ENCODE results near the gene SNX22. TPM values are rescaled to one million over a fixed set of nuclear protein-coding genes. Genes with fewer than 3 reads are reported as not detected.

SNX22 gene
- total RNA-seq, 1 donor from 2014 or later = 46.2 TPM

DNA sequence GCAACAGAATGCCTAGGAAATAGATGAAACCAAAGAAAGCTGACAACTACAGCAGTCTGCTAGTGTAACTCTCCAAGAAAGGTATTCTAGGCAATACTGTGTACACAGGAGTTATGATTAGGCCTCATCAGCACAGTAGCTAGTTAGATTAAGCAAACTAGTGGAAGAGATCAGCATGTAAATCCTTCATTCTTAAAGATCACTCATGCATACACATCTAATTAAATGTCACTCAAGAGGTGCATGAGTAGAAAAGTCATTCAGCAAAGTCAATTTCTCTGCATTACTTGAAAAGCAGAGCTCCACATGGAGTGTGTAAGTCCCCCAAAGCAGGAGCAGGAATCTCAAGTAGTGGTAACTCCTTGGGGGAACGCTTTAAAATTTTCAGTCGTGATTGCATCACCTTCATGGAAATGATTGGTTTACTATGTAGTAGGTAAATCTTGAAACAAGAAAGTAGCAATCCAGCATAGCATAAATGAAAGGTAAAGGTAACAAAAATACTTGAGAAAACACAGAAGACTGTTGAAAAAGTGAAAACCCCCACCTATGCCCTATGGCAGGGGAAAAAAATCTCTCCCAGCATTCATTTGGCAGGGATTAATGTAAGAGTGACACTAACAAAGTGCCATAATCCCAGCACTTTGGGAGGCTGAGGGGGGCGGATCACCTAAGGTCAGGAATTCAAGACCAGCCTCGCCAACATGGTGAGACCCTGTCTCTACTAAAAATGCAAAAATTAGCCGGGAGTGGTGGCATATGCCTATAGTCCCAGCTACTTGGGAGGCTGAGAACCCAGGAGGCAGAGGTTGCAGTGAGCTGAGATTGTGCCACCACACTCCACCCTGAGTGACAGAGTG is 40.7 kb downstream of the SNX22 start:
- H3K4me1 Mint-ChIP-seq = no peaks in the 10 kb centered on the region
- no peak overlapping the region for H3K4me3 Mint-ChIP-seq
- ATAC-seq (ENCODE audit: low read depth) (no peak), DNase-seq (no peak)
- intact Hi-C loops (cut with micrococcal nuclease) = no loop called here
- H3K9me3 Mint-ChIP-seq = no peaks in the 10 kb centered on the region
- no peak overlapping the region for H3K27ac Mint-ChIP-seq
- ChIA-PET POLR2A (no interaction called here), CTCF (no interaction called here)
- no peaks in the 10 kb centered on the region for H3K27me3 Mint-ChIP-seq
- TF ChIP-seq, protein P1, sequence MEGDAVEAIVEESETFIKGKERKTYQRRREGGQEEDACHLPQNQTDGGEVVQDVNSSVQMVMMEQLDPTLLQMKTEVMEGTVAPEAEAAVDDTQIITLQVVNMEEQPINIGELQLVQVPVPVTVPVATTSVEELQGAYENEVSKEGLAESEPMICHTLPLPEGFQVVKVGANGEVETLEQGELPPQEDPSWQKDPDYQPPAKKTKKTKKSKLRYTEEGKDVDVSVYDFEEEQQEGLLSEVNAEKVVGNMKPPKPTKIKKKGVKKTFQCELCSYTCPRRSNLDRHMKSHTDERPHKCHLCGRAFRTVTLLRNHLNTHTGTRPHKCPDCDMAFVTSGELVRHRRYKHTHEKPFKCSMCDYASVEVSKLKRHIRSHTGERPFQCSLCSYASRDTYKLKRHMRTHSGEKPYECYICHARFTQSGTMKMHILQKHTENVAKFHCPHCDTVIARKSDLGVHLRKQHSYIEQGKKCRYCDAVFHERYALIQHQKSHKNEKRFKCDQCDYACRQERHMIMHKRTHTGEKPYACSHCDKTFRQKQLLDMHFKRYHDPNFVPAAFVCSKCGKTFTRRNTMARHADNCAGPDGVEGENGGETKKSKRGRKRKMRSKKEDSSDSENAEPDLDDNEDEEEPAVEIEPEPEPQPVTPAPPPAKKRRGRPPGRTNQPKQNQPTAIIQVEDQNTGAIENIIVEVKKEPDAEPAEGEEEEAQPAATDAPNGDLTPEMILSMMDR (IDR thresholded peaks at IDR 0.05) = no peak
- peaks cover 41% of the 10 kb centered on the region for H3K36me3 Mint-ChIP-seq (ENCODE audit: low read depth)

DNA sequence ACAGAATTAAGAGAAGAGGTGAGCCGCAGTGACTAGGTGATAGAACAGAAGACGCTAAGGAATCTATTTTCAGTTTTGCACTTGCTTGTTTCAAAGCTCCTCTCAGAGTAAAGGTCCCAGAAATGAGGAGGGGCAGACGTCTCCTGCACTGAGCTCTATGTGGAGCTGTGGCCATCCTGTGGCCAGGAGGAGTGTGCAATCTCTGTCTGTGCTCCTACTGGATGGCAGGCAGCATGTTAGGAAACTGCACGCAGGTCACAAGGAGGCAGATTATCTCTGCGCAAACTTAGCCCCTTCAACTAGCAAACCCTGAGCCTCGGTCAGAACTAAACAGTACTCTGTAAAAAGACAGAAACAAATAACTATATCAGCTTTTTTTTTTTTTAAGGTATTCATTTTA is 42.4 kb downstream of the SNX22 start:
- Mint-ChIP-seq H3K4me3 (no peak overlapping the region), H3K4me1 (no peaks in the 10 kb centered on the region), H3K9me3 (no peaks in the 10 kb centered on the region), H3K27me3 (no peaks in the 10 kb centered on the region), H3K36me3 (ENCODE audit: low read depth) (peaks cover 36% of the 10 kb centered on the region), H3K27ac (no peak overlapping the region)
- ATAC-seq (ENCODE audit: low read depth) (no peak), DNase-seq (no peak)
- CTCF ChIA-PET = no interaction called here
- intact Hi-C loops (cut with micrococcal nuclease) = no loop called here
- POLR2A ChIA-PET = no interaction called here
- TF ChIP-seq, protein P1 (IDR thresholded peaks at IDR 0.05) = no peak

DNA sequence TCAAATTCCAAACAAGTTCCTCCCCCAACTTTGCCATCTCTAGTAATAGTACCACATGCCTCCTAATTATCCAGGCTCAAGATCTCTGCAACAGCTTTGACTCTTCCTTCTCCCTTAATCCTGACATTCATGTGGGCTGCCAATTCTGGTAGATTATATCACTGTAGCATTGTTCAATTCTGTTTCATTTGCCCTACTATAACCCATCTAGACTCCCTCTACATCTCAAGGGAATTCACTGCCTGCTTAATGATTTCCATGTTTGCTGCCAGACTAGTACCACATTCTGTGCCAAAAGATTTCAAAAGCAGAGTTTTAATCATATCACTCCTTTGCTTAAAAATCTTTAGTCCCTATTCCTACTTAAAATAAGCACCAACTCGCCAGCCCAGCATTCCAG is 45.9 kb downstream of the SNX22 start:
- Mint-ChIP-seq H3K27ac (no peak overlapping the region), H3K4me3 (no peak overlapping the region), H3K36me3 (ENCODE audit: low read depth) (peaks cover 51% of the 10 kb centered on the region), H3K27me3 (no peaks in the 10 kb centered on the region), H3K9me3 (no peaks in the 10 kb centered on the region), H3K4me1 (no peaks in the 10 kb centered on the region)
- no peak for ATAC-seq (ENCODE audit: low read depth)
- intact Hi-C loops (cut with micrococcal nuclease) = no loop called here
- ChIA-PET POLR2A (no interaction called here), CTCF (no interaction called here)
- no peak for DNase-seq
- TF ChIP-seq, protein P1 (IDR thresholded peaks at IDR 0.05) = no peak

DNA sequence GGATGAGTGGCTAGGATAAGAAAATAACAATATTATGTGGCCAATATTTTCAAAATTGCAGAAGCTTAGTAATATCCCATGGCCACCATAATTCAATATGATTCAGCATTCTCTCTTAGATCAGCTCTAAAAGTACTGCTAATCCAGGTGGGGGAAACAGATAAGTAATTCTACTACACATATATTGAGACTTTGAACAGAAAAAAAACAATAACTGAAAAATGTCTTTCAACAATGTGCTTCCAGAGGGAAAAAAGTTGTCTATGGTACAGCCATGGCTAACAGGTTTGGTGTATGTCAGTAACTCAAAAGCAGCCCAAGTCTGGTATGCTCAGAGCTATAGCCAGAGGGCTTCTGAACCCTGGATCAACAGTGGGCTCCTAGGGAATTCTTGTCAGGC is 53.7 kb downstream of the SNX22 start:
- ATAC-seq (ENCODE audit: low read depth) (no peak), DNase-seq (no peak)
- ChIA-PET CTCF (interaction anchor here (1.4 kb wide), 1 partner anchor 182 kb away, joined by 3 read pairs; the partner anchor contains the start of gene TRIP4), POLR2A (no interaction called here)
- Mint-ChIP-seq H3K36me3 (ENCODE audit: low read depth) (peaks cover 51% of the 10 kb centered on the region), H3K9me3 (no peaks in the 10 kb centered on the region), H3K4me3 (no peak overlapping the region), H3K27me3 (no peaks in the 10 kb centered on the region), H3K27ac (no peak overlapping the region), H3K4me1 (no peaks in the 10 kb centered on the region)
- TF ChIP-seq, protein P1 (IDR thresholded peaks at IDR 0.05) = no peak
- intact Hi-C loops (cut with micrococcal nuclease) = loop anchor here (10.0 kb wide), 1 partner anchor 450 kb away; no protein-coding TSS in a partner anchor

Other genes starting within 250 kb of the SNX22 start
- 4.2 and 4.3 TPM in 2 replicates for gene DAPK2, start 105.2 kb upstream of the SNX22 start, total RNA-seq
- gene CIAO2A, start 57.9 kb upstream of the SNX22 start, total RNA-seq = 58.4 and 63.2 TPM in 2 replicates
- gene SNX1, start 55.7 kb upstream of the SNX22 start, total RNA-seq = 137 and 138 TPM in 2 replicates
- gene PPIB, start 11.3 kb downstream of the SNX22 start, total RNA-seq = 225 and 227 TPM in 2 replicates
- gene CSNK1G1, start 204.4 kb downstream of the SNX22 start, total RNA-seq = 26.1 and 26.6 TPM in 2 replicates
- 2.0 and 3.9 TPM in 2 replicates for gene PCLAF, start 229.7 kb downstream of the SNX22 start, total RNA-seq
- 26.3 and 35.0 TPM in 2 replicates for gene TRIP4, start 236.1 kb downstream of the SNX22 start, total RNA-seq